Erythroblast (primary cell): ENCODE results near the gene ZBTB7C.
A peak's percentile ranks its signal among the peaks of the same experiment; 100 is the strongest.

Source experiments
- DNase-seq, 2 experiments: peaks; one replicate each; lab custom pipeline; 2025; lab: John Stamatoyannopoulos, UW
- GATA1 ChIP-seq: IDR thresholded peaks from 2 replicates; pipeline ENCODE4 v1.6.1; 2011; ENCODE audit warnings: low read depth, mild to moderate bottlenecking, control low read depth, low read length, moderate library complexity
- POLR2A ChIP-seq: IDR thresholded peaks from 2 replicates; pipeline ENCODE4 v1.6.1; 2011; ENCODE audit warnings: mild to moderate bottlenecking, low read length

The ZBTB7C gene

DNA sequence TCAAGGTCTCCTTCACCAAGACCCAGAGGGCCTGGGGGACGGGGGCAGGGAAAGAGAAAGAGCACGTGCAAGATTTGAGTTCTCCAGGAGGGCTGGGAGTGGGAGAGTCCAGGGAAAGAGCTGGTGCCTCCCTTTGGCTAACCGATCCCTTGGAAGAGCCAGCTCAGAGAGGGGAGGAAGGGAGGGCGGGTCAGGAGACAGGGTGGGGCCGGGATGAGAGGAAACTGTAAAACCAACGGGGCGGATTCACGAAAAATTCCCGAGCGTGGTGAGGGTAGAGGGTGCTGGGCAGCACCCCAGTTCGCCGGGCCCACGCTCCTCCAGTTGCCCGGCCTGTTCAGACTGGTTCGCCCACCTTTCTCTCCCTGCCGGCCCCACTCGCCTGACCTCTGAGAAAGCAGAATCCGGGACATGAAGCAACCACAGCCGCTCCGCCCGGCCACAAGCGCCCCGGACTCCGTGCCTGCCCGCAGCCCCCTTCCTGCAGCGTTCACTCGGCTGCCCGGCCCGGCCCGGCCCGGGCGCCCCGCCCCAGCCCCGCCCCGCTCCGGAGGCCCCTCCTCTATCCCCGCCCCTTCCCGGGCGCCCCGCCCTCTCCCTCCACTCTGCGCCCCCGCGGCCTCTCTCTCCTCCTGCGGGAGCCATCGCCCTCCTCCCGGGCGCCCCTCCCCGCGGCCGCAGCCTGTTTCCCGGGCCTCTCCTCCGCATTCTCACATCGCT is 247.8 kb downstream of the ZBTB7C start:
- DNase-seq, result peak; percentile 55 to 70
- TF ChIP-seq GATA1 (no peak), POLR2A (no peak)

GRCh38 chr18:48160622-48161021 is 248.6 kb downstream of the ZBTB7C start:
- DNase-seq, result no peak
- TF ChIP-seq GATA1, result no peak
- no peak for TF ChIP-seq POLR2A

GRCh38 chr18:48159816-48160215 is 249.4 kb downstream of the ZBTB7C start:
- no peak for DNase-seq
- no peak for TF ChIP-seq POLR2A
- TF ChIP-seq GATA1, result no peak

DNA sequence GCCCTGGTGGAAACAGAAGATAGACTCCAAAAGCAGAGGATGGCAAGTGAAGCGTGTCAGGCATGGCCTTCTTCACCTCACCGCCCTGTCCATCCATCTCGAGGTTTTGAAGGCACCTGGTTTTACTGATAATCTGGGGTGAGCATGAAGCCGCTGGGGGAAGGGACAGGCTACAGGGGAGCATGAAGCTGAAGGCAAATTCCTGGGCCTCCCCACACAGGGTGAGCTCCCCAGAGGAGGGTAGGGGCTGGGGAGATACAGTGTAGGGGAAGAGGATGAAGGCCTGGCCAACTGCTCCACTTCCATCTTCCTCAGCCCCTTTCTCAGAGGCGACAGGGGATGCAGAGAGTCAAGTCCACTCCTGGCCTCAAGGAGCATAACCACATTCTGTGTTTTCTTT is 250.5 kb downstream of the ZBTB7C start:
- TF ChIP-seq POLR2A (no peak), GATA1 (no peak)
- no peak for DNase-seq

GRCh38 chr18:48157956-48158355 is 251.2 kb downstream of the ZBTB7C start:
- TF ChIP-seq GATA1 (no peak), POLR2A (no peak)
- DNase-seq, result no peak

DNA sequence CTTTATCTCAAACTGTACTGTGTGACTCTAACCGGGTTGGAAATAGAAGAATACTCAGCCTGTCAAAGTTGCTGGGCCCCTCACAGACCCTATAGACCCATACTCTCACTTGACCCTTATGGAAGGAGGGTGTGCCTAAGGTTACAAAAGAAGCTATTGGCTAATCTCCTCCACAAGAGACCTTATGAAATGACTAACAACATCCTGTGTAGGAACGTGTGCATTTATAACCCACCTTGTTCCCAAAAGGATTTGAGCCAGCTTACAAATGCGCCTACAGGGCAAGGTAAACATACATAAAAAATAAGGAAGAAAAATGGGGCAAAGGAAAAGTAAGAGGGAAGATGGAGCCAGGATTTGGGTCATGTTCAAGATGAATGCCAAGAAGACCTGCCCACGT is 253.3 kb downstream of the ZBTB7C start:
- TF ChIP-seq POLR2A (no peak), GATA1 (no peak)
- no peak for DNase-seq

DNA sequence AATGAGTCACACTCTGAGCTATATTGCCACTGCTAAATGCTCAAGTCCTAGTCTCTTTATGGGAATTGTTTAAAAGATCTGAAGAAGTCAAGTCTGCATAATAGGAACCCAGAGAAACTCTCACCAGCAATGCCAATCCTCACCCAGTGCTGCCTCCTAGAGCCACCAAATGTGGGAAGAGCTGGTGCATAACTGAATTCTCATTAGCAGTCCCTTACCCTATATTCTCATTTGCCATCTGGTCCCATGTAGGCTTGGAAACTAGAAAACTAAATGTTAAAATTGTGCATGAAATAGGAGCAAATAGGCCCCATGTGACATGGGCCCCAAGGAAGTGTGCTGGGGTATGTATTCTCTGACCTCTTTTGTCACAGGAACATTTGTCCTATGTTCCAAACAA is 254.4 kb downstream of the ZBTB7C start:
- no peak for DNase-seq
- TF ChIP-seq GATA1 (no peak), POLR2A (no peak)

- TF ChIP-seq GATA1 (no peak), POLR2A (no peak)
- no peak for DNase-seq
Observed at GRCh38 chr18:48153613-48154481, 255.3 kb downstream of the ZBTB7C start.

DNA sequence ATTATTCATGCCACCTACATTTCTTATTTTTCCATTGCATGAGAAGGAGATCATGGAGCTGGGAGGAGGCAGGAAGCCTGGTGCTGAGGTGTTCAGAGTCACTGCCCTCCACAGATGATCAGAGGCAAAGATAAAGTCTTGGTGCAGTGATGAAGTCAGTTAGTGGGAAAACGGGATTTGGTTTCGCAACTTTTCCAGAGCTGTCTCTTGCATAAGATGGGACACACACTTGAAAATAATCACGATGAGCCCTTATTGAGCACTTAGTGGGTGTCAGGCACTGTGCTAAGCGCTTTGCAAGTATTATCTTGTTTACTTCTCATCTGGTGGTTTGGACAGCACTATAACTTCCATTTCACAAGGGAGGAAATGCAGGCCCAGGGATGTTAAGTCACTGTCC is 256.6 kb downstream of the ZBTB7C start:
- no peak for TF ChIP-seq POLR2A
- no peak for TF ChIP-seq GATA1
- DNase-seq, result no peak

DNA sequence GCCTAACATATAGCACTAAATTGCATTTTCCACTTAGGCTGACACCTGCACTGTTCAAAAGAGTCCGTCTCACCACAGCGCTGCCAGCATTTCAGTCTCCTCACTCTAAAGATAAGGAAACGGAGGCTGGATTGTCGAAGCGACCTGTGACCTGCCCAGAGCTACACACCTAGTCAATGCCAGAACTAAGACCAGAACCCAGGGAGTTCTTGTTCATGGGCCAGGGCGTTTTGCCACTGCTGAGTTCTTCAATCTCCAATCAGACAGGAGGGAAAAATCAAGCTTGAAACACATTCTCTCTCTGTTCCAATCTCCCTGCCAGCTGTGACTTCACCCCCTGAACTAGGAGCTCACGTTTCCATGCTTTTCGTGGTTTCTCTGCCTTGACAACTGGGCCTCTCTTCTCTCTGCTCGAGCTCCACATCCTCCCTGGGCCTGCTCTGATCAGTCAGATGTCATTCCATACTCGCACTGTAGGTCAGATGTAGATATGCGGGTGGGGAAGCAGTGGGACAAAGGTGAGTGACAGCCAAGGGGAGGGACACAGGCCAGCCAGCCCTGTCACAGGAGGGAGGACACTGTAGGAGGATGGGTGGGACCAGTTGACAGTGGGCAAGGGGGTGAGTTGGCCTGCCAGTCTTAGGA is 257.6 kb downstream of the ZBTB7C start:
- no peak for DNase-seq
- TF ChIP-seq POLR2A (no peak), GATA1 (no peak)

DNA sequence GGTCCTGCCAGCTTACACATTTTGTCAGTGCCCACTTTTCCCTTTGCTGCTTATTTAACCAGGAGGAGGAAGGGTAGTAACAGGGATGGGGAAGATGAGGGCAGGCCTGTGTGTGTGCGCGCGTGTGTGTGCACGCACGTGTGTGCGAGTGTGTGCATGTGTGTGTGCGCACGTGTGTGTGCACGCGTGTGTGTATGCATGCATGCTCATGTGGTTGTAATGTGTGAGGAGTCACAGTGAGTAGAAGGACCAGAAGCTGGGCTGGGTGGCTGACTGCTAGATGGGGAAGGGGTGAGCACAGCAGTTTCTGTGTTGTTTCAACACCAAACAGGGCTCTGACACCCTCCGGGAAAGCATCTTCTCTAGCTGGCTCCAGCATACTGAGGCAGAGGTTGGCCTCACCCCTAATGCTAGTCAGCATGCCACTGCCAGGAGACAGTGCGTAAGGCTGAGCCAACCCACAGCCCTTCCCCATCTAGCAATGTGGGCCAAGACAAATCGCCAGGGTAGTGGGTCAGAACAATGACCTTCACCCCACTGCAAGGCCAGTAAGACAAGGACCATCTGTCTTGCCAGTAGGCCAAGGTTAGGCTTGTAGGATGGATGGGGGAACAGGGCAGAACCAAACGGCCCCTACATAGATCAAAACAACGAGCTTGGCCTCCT is 260.0 kb downstream of the ZBTB7C start:
- DNase-seq, result no peak
- TF ChIP-seq POLR2A (no peak), GATA1 (no peak)

GRCh38 chr18:48142994-48143393 is 266.2 kb downstream of the ZBTB7C start:
- DNase-seq, result no peak
- no peak for TF ChIP-seq POLR2A

DNA sequence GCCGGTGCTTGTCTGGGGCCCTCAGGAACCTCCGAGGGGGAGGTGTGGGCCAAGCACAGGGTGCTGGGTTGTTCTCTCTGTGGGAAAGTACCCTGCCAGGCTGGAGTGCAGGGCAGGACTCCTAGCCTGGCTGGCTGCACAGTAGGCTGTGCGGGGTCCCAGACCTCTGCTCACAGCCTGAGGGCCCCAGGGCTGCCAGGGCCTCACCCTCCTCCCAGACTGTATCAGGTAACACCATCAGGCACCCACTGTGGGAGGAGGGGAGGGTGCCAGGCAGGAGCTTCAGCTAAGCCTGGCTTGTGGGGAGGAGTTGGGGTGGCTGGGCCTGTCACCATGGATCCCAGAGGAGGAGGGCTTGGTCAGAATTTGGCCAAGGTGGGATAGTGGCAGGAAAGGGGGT is 266.8 kb downstream of the ZBTB7C start:
- no peak for DNase-seq
- no peak for TF ChIP-seq GATA1
- TF ChIP-seq POLR2A, result no peak
